HG03457 (cell line): ENCODE measurements around the gene SLC24A3.

Experiments used
- ATAC-seq: cut with Tn5 transposase; IDR thresholded peaks from one replicate; pipeline ENCODE4 v1.9.1; 2021; ENCODE audit warnings: moderate number of reproducible peaks; ENCODE audit not compliant: unreplicated experiment

The SLC24A3 gene

GRCh38 chr20:19568128-19568527 is 355.7 kb downstream of the SLC24A3 start:
- ATAC-seq, result no peak

- no peak for ATAC-seq
Observed at GRCh38 chr20:19571996-19572395, 359.6 kb downstream of the SLC24A3 start.

DNA sequence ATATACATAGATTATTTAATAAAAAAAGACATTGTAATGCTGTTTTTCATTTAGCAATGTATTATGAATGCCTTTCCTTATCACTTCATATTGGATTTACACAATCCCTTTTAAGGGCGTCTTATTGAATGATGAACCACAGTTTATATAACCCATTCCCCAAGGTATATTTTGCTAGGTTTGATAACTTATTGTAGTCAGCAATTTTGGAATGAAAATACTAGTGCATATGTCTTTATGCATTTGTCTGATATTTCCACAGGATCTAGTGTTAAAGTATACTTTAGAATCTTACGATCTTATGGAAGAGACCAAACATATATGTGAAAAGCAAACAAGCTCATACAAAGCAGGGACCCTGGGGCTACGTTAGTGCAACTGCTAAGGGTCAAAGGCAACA is 365.2 kb downstream of the SLC24A3 start:
- no peak for ATAC-seq

GRCh38 chr20:19582782-19583181 is 370.3 kb downstream of the SLC24A3 start:
- ATAC-seq, result no peak

DNA sequence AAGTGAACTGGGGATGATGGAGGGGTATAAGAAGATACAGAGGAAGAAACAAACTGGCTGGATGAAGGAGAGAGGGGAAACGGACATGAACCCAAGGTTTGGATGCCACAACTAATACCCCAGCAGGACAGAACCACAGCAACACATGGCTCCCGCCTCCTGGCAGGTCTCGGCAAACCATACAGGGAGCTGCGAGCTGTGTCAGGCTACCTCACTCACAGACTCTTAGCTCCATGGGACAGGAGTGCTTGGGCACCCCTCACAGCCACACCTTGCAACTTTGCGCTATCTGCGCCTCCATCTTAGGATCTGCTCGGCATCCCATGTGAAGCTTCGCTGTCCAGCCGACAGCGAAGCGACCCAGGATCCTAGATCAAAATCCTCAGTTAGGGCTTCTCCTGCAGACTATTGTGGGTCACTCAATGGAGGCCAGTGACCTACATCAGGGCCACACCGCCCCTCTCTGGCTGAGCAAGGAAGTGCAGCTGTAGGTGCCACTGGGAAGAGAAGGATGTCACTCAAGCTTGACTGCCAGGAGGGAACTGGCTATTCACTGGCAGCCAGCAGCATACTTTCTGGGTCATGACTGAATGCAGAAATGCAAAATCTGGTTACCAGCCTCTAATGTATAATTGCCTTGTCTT is 371.2 kb downstream of the SLC24A3 start:
- no peak for ATAC-seq

DNA sequence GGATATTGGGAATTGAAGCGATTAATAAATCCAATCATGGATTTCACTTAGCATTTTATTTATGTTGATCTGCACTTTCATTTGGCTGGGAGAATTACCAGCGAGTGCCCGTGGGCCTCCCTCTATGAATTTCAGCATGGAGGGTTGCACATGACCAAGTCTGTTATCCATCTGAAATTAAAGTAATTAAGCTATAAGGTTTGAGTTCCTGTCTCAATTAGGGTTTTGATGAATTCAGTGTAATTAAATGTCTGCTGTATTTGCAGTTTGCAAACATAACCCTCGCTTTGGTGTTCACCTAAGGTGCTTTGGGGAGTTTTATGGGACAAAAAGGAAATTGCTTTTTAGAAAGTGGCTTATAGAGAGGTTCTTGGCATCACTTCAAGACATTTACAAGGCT is 375.8 kb downstream of the SLC24A3 start:
- ATAC-seq, result no peak

GRCh38 chr20:19588732-19589131 is 376.3 kb downstream of the SLC24A3 start:
- no peak for ATAC-seq

DNA sequence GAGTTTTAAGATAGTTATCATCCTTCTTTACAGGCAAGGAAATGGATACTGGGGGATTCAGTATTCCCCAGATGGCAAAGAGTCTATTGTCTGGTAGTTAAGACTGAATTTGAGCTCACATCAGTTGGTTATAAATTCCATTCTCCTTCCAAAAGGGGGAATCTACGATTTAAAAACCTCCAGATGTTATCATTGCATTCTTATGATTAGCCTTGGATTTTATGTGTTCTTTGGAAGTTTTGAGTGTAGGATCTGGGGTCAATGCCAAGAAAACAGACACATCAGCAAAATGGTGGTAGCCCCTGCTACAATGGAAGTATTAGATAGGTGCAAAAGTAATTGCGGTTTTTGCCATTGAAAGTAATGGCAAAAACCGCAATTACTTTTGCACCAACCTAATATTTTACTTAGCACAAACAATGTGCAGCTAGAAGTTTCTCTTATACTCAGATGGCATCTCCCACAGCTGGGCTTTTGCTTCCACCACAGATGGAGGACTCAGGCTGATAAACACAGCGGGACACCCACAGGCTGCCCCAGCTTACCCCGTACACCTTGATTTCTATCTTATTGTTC is 377.4 kb downstream of the SLC24A3 start:
- no peak for ATAC-seq

DNA sequence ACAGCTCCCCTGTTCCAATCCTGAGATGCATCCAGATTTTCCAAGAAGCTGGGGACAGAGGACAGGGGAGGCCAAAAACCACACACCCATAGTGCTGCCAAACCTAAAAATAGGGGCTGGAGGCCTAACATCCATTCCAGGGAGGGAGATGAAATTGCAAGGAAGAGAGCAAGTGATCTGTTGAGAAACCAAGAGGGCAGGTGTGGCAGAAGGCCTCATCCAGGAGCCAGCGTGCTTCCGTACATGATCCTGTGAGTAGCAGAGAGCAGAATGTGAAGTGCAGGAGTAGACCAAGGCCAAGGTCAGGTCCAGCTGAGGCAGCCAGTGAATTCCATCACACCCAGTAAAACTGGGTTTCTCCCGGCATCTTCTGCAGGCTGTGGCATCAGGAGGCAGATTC is 377.9 kb downstream of the SLC24A3 start:
- ATAC-seq, result no peak

DNA sequence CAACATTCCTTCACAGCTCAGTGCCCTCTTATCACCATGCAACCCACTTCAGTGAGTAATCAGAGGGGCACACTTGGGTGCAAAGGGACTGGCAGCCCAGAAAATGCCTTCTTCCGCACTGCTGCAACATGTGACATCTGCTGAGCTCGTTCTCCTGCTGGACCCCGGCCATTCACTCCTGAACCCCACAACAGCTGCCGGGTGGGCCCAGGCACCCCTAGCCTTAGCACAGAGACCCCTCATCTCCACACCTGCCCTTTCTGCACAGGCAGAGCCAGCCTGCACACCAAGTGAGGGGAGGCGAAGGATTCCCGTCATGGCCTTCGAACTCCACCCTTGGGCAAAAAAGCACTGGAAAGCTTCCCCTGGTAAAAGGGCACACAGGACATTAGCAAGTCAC is 381.3 kb downstream of the SLC24A3 start:
- ATAC-seq, result no peak

DNA sequence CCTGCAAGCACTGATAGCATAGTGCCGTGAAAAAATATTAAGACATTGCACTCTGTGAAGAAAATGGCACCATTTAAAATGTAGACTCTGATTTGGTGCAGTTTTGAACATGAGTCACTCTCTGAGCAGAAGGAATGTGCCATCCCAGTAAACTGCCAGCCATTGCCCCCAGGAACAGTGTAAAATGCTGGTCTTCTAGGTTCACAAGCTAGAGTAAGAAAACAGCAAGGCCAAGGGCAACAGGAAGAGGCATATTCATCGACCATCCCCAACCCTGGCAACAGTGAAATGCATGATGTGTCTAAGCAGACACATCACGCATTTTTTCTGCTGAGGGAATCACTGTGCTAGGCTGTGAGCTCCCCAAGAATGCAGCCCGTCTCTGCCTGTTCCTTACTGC is 382.5 kb downstream of the SLC24A3 start:
- ATAC-seq, result no peak

GRCh38 chr20:19598117-19598850 is 385.8 kb downstream of the SLC24A3 start:
- ATAC-seq, result no peak

GRCh38 chr20:19599200-19599599 is 386.8 kb downstream of the SLC24A3 start:
- ATAC-seq, result no peak

- ATAC-seq, result no peak
Observed at GRCh38 chr20:19600042-19600441, 387.6 kb downstream of the SLC24A3 start.

- ATAC-seq, result no peak
Observed at GRCh38 chr20:19601126-19601810, 388.8 kb downstream of the SLC24A3 start.

DNA sequence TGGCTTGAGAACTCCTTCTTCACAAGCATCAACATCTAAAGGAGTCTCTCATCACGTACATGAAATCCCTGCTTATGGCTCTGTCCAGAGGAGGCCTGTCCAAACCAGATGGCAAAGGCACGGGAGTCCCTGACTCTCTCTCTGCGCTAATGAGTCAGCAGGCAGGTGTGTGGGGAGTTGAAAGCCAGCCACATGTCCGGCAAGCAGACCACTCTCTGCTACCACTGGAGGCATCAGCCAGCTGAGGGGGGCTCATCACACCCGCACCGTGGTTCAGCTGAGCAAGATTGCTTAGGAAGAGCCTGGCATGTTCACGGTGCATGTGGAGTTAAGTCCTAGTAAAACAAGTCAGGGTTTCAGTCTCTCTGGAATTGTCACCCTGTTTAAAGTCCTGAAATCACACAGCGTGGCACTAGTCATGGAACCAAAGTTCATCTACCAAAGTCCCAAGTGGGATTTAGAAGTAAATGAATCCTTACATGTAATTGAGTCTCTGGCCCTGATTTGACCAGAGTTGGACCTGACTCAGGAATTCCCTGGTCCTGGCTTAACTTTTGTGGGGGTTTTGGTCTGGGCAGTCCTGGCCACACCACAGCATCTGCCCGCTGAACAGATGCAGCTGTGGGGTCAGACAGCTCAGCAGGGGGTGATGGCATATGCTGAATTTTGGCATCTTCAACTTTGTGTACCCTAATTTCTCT is 390.4 kb downstream of the SLC24A3 start:
- no peak for ATAC-seq

DNA sequence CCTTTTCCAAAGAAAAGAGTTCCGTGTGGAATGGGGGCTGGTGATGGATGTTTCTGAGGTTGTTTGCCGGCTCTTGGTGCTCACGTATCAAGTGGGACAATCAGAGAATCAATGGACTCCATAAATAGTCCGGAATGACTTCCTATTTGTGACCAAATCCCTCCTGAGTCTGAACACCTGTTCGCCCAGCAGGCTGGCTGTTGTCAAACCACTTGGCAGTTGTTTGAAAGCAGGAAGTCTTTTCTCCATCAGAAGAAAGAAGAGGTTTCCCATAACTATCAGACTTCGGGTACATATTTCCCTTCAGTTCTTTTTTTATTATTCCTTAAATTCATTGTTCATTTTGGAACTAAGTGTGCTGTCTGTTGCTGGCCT is 390.9 kb downstream of the SLC24A3 start:
- ATAC-seq, result no peak

DNA sequence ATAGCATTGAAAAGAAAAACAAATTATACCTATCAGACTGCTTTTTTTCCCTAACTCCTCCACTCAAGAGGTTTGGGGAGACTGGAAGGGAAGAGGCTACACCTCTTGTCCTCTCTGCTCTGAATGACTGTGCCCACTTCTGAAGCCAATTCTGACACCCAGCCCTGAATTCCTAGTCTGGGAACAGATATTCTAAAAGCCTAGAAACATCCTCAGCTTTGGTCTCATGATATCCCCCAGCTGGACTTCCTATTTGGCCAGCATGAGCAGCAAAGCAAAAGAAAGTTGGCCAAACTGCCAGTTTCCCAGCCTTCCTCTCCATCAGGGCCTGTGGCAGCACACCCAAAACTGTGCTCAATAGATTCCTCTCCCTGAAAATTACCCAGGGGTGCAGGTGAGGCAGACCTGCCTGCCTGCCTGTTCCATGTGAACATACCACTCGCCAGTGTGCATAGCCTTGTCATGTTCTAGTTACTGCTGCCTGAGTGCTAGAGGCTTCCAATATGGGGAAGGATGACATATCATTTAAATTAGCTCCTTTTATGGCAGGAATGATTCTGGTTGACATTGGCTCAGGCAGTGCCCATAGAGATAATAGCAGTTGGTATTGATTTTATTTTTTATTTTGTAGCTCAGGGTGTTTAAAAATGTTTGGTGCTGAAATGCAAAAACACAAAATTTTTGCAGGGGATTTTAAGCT is 393.5 kb downstream of the SLC24A3 start:
- no peak for ATAC-seq

GRCh38 chr20:19609642-19610223 is 397.3 kb downstream of the SLC24A3 start:
- no peak for ATAC-seq

- ATAC-seq, result no peak
Observed at GRCh38 chr20:19615629-19616028, 403.2 kb downstream of the SLC24A3 start.
